ENCODE results near the gene SLC16A8. TPM values are rescaled to one million over a fixed set of nuclear protein-coding genes. Genes with fewer than 3 reads are reported as not detected.
A peak's percentile ranks its signal among the peaks of the same experiment; 100 is the strongest.

The SLC16A8 gene
- total RNA-seq, 1 experiment from 2014 or later: not detected

- CTCF ChIA-PET: interaction anchor here (1.6 kb wide), 1 partner anchor 9 kb away, joined by 6 read pairs; no protein-coding TSS in a partner anchor
- Histone ChIP-seq H3K27ac (ENCODE audit: low read depth, low read length) (no peak overlapping the region), H3K9me3 (ENCODE audit: control insufficient read depth in 1 of 2, insufficient read depth in 1 of 2, low read depth in 1 of 2, low read length in 2 of 2) (no peaks in the 10 kb centered on the region), H3K4me1 (ENCODE audit: control insufficient read depth in 1 of 2, insufficient read depth in 2 of 2, low read length in 2 of 2) (peaks cover 0 to 4% of the 10 kb centered on the region in 2 experiments; a peak in 1 of 4 replicates), H3K36me3 (ENCODE audit: control insufficient read depth in 1 of 2, insufficient read depth in 2 of 2, low read length in 2 of 2) (no peaks in the 10 kb centered on the region), H3K9ac (ENCODE audit: low read length) (no peak overlapping the region), H3K4me3 (replicated peaks in 1 of 2; ENCODE audit: low read depth in 1 of 2, low read length in 2 of 2) (no peak overlapping the region), H4K20me1 (ENCODE audit: insufficient read depth) (no peaks in the 10 kb centered on the region), H3K27me3 (ENCODE audit: insufficient read depth, low read length) (no peaks in the 10 kb centered on the region), H3K4me2 (ENCODE audit: low read length) (no peak overlapping the region), H2AFZ (ENCODE audit: low read depth, low read length, poor library complexity, severe bottlenecking) (no peak overlapping the region), H3K9me2 (ENCODE audit: insufficient read depth) (no peaks in the 10 kb centered on the region), H3K79me2 (ENCODE audit: insufficient read depth, low read length) (no peaks in the 10 kb centered on the region)
- TSS peak; percentile 36 for BruUV-seq (replicated peaks)
- no peak for DNase-seq (ENCODE audit: low read depth, low spot score)
- RAD21 ChIA-PET (ENCODE audit: low non-redundant PET in 1 of 2, low total read pairs in 2 of 2, uncharacterized antibody in 2 of 2, unreplicated experiment in 2 of 2): no interaction called here
- TF ChIP-seq MAX (IDR thresholded peaks at IDR 0.05) (no peak), POLR2AphosphoS5 (IDR thresholded peaks at IDR 0.05; ENCODE audit: low read depth, low read length) (no peak), POLR2A (IDR thresholded peaks at IDR 0.05; ENCODE audit: borderline replicate concordance, extremely low read depth, insufficient read depth, insufficient read length) (no peak), ATF3 (IDR thresholded peaks at IDR 0.05) (no peak), JUND (IDR thresholded peaks at IDR 0.05) (no peak), ZNF274 (IDR thresholded peaks at IDR 0.05; ENCODE audit: low read depth, low read length) (no peak), EGR1 (IDR thresholded peaks at IDR 0.05; ENCODE audit: low read depth) (no peak), TCF7L2 (IDR thresholded peaks at IDR 0.05; ENCODE audit: borderline replicate concordance, extremely low read depth, insufficient read depth, insufficient read length) (no peak), CBX3 (IDR thresholded peaks at IDR 0.05; ENCODE audit: low read depth) (no peak), CTCF (IDR thresholded peaks at IDR 0.05 in 2 of 3, conservative IDR thresholded peaks at IDR 0.05 in 1 of 3; ENCODE audit: borderline replicate concordance in 1 of 3, insufficient read depth in 1 of 3, low read depth in 2 of 3, low read length in 2 of 3) (no peak), YY1 (IDR thresholded peaks at IDR 0.05; ENCODE audit: extremely low read depth, insufficient replicate concordance, low read depth, low read length) (no peak), SRF (IDR thresholded peaks at IDR 0.05; ENCODE audit: low read depth) (no peak), SIN3A (IDR thresholded peaks at IDR 0.05; ENCODE audit: low read depth) (no peak), ELF1 (IDR thresholded peaks at IDR 0.05; ENCODE audit: borderline replicate concordance, low read depth) (no peak), ZFX (IDR thresholded peaks at IDR 0.05) (no peak), CEBPB (IDR thresholded peaks at IDR 0.05; ENCODE audit: low read depth) (no peak), REST (IDR thresholded peaks at IDR 0.05; ENCODE audit: low read depth) (no peak)
- ATAC-seq: no peak
- intact Hi-C loops (cut with micrococcal nuclease): no loop called here
- POLR2A ChIA-PET: no interaction called here
Measured at GRCh38 chr22:38088629-38089473, 4.9 kb upstream of the SLC16A8 start.

Data from HCT116 (cell line).